Esophagus (tissue), 2 donors: Measurements from ENCODE around the gene B4GALT1. TPM values are rescaled to one million over a fixed set of nuclear protein-coding genes. Genes with fewer than 3 reads are reported as not detected.

Source experiments
- H3K27ac ChIP-seq, 2 donors: one replicate each; pipeline ENCODE4 v1.5.1; 2013; ENCODE audit warnings: low read depth in 2 of 2, mild to moderate bottlenecking in 2 of 2, inconsistent platforms in 1 of 2, low read length in 1 of 2, moderate library complexity in 1 of 2
- H3K27me3 ChIP-seq, 2 donors: one replicate each; pipeline ENCODE4 v1.6.1; 2013; ENCODE audit warnings: low read length in 2 of 2, control low read depth in 1 of 2, mild to moderate bottlenecking in 1 of 2; ENCODE audit not compliant: insufficient read depth in 2 of 2, control insufficient read depth in 1 of 2
- H3K36me3 ChIP-seq, 2 donors: one replicate each; pipeline ENCODE4 v1.6.1; 2013; ENCODE audit warnings: low read length in 1 of 2; ENCODE audit not compliant: control insufficient read depth in 2 of 2, insufficient read depth in 2 of 2
- H3K4me1 ChIP-seq, 2 donors: one replicate each; pipeline ENCODE4 v1.6.1; 2013; ENCODE audit warnings: low read length in 1 of 2; ENCODE audit not compliant: control insufficient read depth in 2 of 2, insufficient read depth in 2 of 2
- H3K4me3 ChIP-seq, 2 donors: one replicate each; pipeline ENCODE4 v1.5.1; 2013; ENCODE audit warnings: low read length in 2 of 2, mild to moderate bottlenecking in 2 of 2, low read depth in 1 of 2, moderate library complexity in 1 of 2
- H3K9me3 ChIP-seq, 2 donors: one replicate each; pipeline ENCODE4 v1.6.1; 2013; ENCODE audit warnings: mild to moderate bottlenecking in 2 of 2, low read depth in 1 of 2, low read length in 1 of 2, moderate library complexity in 1 of 2; ENCODE audit not compliant: control insufficient read depth in 2 of 2, insufficient read depth in 1 of 2
- WGBS, 2 donors: extraction: QIAGEN DNeasy Blood & Tissue Kit; methylation state at CpG; one replicate each; pipeline ENCODE4 v1.1.7; 2013; 5-methylcytosine and 5-hydroxymethylcytosine counted together
- polyA plus RNA-seq, 2 donors: library from polyadenylated mRNA; stranded (reverse); fragments of 200-250 nt; gene quantifications; one replicate each; pipeline ENCODE4 v1.2.3, GENCODE V29; 2013
- donor health status: healthy with polysubstance abuse.
- donor health status: Bipolar disorder and iron deficiency.

Gene B4GALT1
- polyA plus RNA-seq, 2 donors: 26.0 to 29.2 TPM

GRCh38 chr9:33196736-33197135 lies 29.6 kb upstream of the B4GALT1 start:
- Histone ChIP-seq H3K9me3 (no peaks in the 10 kb centered on the region), H3K4me3 (no peak overlapping the region), H3K27me3 (no peaks in the 10 kb centered on the region), H3K27ac (peak overlapping the region in 1 of 2 donors; percentile 9), H3K36me3 (no peaks in the 10 kb centered on the region), H3K4me1 (no peaks in the 10 kb centered on the region)
- 97% methylated on average over 1 of the region's 1 CpG for WGBS, 2 donors

- H3K36me3 ChIP-seq: no peaks in the 10 kb centered on the region
- no peak overlapping the region for H3K4me3 ChIP-seq
- peak overlapping the region in 1 of 2 donors; percentile 26 for H3K27ac ChIP-seq
- no peaks in the 10 kb centered on the region for H3K27me3 ChIP-seq
- WGBS, 2 donors: 47 to 54% methylated on average over 3 of the region's 3 CpGs
- H3K9me3 ChIP-seq: no peaks in the 10 kb centered on the region
- no peaks in the 10 kb centered on the region for H3K4me1 ChIP-seq
Measured at GRCh38 chr9:33193818-33194217, 26.7 kb upstream of the B4GALT1 start.

GRCh38 chr9:33192493-33193255 lies 25.5 kb upstream of the B4GALT1 start:
- WGBS, 2 donors: 77 to 79% methylated on average over 3 of the region's 3 CpGs
- Histone ChIP-seq H3K27me3 (no peaks in the 10 kb centered on the region), H3K27ac (no peak overlapping the region), H3K9me3 (no peaks in the 10 kb centered on the region), H3K4me3 (no peak overlapping the region), H3K36me3 (no peaks in the 10 kb centered on the region), H3K4me1 (peaks cover 2 to 5% of the 10 kb centered on the region in 2 donors)

GRCh38 chr9:33190021-33190705 lies 23.0 kb upstream of the B4GALT1 start:
- 76 to 81% methylated on average over 4 of the region's 4 CpGs for WGBS, 2 donors
- Histone ChIP-seq H3K9me3 (no peaks in the 10 kb centered on the region), H3K4me1 (peaks cover 11 to 14% of the 10 kb centered on the region in 2 donors), H3K27ac (no peak overlapping the region), H3K4me3 (no peak overlapping the region), H3K27me3 (no peaks in the 10 kb centered on the region), H3K36me3 (no peaks in the 10 kb centered on the region)

- 35 to 52% methylated on average over 6 of the region's 6 CpGs for WGBS, 2 donors
- no peak overlapping the region for H3K4me3 ChIP-seq
- peak overlapping the region; percentile 24 to 28 for H3K27ac ChIP-seq
- peaks cover 11 to 14% of the 10 kb centered on the region in 2 donors for H3K4me1 ChIP-seq
- no peaks in the 10 kb centered on the region for H3K36me3 ChIP-seq
- no peaks in the 10 kb centered on the region for H3K27me3 ChIP-seq
- no peaks in the 10 kb centered on the region for H3K9me3 ChIP-seq
Measured at GRCh38 chr9:33189331-33189791, 22.2 kb upstream of the B4GALT1 start.

GRCh38 chr9:33188711-33189110 lies 21.6 kb upstream of the B4GALT1 start:
- H3K4me1 ChIP-seq: peaks cover 11 to 14% of the 10 kb centered on the region in 2 donors
- 41 to 67% methylated on average over 1 of the region's 1 CpG for WGBS, 2 donors
- no peaks in the 10 kb centered on the region for H3K9me3 ChIP-seq
- H3K36me3 ChIP-seq: no peaks in the 10 kb centered on the region
- no peaks in the 10 kb centered on the region for H3K27me3 ChIP-seq
- no peak overlapping the region for H3K4me3 ChIP-seq
- H3K27ac ChIP-seq: no peak overlapping the region

DNA sequence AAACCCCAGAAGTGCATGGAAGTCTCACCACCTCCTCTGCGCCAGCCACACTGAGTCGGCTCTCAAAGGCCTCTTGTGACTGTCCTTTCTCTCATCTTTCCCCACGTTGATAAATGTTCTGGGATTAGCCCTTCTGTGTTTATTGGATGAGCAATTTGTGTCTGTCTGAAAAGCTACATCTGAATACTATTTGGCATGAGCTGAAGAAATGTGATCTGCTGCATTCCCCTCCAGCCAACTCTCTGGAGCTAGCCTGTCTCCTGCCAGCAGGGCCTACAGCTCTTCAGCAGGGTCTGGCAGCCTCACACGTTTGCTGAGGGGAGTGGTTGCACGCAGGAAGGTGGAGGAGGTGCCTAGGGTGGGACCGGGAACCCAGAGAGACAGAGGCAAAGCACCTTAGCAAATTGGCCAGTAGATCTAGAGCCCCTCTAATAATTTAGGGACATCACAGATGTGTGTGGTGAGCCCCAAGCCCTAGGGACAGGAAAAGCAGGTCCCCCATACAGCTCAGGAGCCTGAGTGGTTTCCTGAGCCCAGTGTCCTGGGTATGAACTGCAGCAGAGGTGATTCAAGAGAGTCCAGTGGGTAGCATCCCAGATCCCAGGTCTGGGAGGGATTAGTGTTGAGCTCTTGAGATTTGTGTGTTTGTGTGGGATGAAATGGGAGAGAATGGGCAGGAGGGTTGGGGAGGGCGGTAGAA lies 20.5 kb upstream of the B4GALT1 start:
- 39 to 43% methylated on average over 7 of the region's 7 CpGs for WGBS, 2 donors
- H3K4me3 ChIP-seq: no peak overlapping the region
- H3K27ac ChIP-seq: peak overlapping the region; percentile 20 to 83
- no peaks in the 10 kb centered on the region for H3K36me3 ChIP-seq
- peaks cover 11 to 14% of the 10 kb centered on the region in 2 donors for H3K4me1 ChIP-seq
- no peaks in the 10 kb centered on the region for H3K9me3 ChIP-seq
- no peaks in the 10 kb centered on the region for H3K27me3 ChIP-seq

DNA sequence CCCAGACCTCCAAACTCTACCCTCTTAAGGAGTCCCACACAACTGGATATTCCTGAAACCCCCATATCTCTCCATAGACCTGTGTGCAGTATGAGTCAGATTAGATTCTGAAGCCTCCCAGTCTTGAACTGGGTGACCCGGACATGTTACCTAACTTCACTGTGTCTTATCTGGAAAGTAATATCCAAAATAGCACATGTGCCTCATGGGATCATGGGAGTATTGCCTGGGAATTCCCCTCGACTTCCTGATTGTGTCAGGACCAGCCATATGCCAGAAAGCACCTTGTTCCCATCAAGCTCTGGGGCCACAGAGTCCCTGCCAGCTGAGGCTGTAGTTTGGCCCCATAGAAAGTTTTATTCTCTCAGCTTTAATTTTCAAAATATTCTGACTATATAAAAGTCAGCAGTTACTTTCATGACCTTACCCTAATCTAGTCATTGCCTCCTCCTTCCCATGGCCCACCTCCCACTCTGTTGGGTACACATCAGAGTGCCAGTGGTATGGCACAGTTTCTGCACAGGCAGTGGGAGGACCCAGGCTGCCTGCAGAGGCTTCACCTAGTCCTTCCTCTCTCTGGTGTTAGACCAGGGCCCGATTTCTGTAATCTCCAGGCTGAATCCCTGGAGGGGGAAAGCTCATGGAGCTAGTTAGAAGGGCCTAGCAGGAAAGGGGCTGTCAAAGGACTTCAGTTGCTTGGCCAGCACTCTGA lies 19.5 kb upstream of the B4GALT1 start:
- Histone ChIP-seq H3K36me3 (no peaks in the 10 kb centered on the region), H3K9me3 (no peaks in the 10 kb centered on the region), H3K4me1 (peaks cover 11 to 14% of the 10 kb centered on the region in 2 donors), H3K4me3 (no peak overlapping the region), H3K27me3 (no peaks in the 10 kb centered on the region), H3K27ac (peak overlapping the region; percentile 20 to 83)
- 20 to 36% methylated on average over 3 of the region's 3 CpGs for WGBS, 2 donors

- WGBS, 2 donors: 46 to 53% methylated on average over 5 of the region's 5 CpGs
Measured at GRCh38 chr9:33185858-33186257, 18.7 kb upstream of the B4GALT1 start.

More at GRCh38 chr9:33185858-33186257, 18.7 kb upstream of the B4GALT1 start:
- Histone ChIP-seq H3K4me1 (peaks cover 11 to 14% of the 10 kb centered on the region in 2 donors), H3K4me3 (no peak overlapping the region), H3K27ac (peak overlapping the region in 1 of 2 donors; percentile 61), H3K36me3 (no peaks in the 10 kb centered on the region), H3K27me3 (no peaks in the 10 kb centered on the region), H3K9me3 (no peaks in the 10 kb centered on the region)
